ENCODE results near the gene MEG3.
"Not testable (repeated sequence)": the region's sequence is repeated elsewhere in the genome, so short reads cannot be mapped to it uniquely, and the experiment has no call there.

Gene MEG3

DNA sequence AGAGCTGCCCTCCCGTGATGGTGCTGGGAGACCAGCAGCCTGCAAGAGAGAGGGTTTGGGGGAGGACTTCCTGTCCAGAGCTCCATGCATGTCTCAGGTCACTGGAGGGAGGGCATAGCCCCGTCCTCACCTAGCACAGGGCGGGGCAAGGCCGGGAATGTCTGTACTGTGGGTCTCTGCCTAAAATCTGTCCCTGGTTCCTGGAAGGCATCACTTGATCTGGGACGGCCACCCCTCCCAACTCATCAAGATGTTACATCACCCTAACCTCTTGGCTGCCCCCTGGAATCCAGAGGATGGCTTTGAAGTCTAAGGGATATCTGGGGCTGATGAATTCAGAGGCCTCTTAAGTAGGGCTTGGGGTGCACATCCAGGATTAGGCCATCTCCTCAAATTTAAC lies 37.0 kb upstream of the MEG3 start:
- DNase-seq (ENCODE audit: low read depth) = no peak

DNA sequence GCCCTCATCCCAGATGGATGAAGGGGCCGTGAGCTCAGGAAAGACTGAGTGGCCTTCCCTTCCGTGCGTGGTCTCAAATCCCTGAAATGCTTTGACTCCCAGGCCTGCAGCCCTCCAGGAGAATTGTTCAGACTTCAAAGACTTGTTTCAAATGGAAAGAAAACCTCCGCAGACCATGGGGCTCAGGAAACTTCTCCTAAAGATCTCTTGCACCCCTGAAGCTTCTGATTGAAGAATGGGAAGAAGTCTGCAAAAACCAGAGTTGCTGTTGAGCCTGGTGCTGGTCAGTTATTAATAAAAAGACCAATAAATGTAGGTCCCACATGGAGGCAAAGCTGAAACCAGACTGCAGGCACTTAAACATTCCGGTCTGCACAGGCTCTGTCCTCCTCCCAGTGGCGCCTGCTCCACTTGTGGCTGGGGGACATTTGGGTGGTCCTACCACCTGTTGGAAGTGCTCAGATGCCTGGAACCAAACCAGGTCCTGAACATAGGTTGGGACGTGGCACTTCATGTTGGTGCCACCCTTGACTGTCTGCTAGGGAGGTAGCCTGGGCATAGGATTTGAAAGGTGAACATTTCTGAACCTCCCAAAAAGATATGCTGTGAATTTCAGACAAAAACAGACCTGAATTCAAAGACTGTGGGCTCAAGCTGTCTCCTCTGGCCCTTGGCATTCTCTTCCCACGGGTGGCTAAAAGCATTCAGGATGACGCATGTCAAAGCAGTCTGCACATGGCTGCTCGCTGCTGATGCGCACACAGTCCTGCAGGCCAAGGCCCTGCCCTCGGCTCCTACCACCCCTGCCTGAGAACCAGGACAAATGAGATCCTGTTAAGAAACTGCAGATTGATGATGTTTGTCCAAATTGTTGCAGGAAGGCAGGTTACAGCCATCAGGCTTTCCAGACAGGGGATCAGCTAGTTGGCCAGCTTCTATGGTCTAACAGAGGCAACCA lies 36.2 kb upstream of the MEG3 start:
- no peak for DNase-seq (ENCODE audit: low read depth)

DNA sequence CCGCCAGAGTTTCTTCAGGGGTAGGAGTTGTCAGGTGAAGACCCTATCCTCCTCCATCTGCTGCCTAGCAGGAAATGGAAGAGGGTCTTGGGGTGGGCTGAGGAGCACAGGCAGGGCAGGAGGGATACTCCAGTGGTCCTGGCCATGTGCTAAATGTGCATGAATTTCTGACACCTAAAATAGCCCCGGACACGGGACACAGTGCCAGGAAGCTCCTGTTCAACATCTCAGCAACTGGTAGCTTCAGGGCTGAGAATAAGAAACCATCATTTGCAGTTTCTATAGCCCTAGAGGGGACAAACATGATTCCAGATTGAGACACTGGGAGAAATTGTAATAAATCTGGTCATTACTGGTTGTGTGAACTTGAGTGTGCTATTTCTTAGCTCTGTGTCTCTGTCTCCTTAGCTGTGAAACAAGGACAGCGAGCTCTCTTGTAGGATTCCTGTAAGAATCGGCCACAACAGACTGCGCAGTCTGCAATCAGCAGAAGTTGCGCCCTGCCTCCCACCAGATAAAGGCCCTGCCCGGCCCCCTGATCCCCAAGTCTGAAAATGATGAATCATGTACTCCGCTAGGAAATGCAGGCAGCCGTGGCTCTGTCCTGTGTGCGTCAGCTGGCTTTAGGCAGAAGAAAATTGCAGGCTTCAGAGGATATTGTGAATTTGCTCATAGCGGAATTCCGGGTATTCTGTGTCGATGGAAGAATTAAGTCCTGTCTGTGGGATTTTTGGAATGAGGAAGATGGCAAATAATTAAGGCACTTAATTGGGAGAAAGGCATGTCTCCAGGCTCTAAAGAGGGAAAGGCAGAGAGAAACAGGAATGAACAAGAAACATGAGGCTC lies 35.2 kb upstream of the MEG3 start:
- DNase-seq (ENCODE audit: low read depth) = no peak

DNA sequence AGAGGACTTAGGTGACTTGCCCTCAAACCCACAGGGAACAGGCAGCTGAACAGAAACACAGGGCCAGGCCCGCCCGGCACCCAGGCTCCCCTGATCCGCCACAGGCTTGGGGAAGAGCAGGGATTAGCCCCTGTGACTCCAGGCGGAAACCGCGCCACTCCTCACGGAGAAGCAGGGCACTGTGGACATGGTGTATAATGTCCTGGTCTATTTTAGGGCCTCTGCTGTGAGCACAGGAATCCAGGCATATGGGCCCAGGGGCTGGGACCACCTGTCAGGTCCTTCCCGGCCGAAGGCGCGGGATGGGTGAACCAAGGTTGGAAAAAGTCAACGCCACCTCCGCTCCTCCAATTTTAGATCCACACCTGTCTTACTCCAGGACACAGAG lies 34.6 kb upstream of the MEG3 start:
- DNase-seq (ENCODE audit: low read depth) = no peak

DNA sequence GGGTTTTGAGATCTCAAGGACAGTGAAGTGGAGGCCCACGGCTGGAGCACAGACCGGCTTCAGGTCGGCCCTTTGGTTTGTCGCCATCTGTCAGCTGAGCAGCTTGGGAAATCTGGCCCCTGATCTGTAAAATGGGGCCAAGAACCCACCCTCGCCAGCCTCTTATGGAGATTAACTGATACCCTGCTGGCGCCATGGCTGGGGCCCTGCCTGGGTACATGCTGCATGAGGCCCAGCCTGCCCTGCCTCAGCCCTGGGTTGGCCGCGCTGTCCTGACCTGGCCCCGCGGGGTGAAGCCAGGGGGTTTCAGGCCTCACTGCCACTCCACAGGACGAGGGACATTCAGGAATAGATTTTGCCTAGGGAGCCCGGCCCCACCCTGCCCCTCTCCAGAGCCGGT lies 33.9 kb upstream of the MEG3 start:
- no peak for DNase-seq (ENCODE audit: low read depth)

DNA sequence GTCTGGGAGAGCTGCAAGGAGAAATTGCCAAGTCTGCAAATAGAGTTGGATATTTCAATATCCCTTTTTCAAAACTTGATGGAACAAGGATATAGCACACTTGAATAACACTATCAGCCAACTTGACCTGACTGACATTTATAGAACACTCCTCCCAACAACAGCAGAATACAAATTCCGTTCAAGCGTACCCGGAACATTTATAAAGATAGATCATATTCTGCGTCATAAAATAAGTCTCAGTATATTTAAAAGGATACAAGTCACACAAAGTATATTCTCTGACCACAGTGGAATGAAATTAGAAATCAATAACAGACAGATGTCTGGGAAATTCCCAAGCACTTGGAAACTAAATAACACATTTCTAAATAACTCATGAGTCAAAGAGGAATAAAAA lies 29.0 kb upstream of the MEG3 start:
- no peak for DNase-seq (ENCODE audit: low read depth)

DNA sequence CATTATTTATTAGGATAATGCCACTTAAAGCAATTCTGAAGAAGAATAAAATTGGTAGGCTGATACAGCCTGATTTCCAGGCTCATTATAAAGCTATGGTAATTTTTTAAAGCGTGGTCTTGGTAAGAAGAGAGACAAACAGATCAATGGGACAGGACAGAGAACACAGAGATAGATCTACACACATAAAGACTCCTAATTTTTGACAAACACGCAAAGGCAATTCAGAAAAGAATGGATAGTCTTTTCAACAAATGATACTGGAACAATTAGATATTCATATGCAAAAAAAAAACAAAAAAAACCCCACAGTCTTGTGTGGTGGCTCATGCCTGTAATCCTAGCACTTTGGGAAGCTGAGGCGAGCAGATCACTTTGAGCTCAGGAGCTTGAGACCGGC lies 25.9 kb upstream of the MEG3 start:
- DNase-seq (ENCODE audit: low read depth) = no peak

DNA sequence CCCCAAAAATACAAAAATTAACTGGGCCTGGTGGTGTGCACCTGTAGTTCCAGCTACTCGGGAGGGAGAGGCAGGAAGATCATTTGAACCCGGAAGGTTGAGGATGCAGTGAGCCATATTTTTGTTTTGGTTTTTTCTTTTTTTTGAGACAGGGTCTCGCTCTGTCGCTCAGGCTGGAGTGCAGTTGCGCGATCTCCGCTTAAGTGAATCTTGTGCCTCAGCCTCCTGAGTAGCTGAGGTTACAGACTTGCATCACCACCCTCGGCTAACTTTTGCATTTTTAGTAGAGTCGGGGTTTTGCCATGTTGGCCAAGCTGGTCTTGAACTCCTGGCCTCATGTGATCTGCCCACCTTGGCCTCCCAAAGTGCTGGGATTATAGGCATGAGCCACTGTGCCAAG lies 24.5 kb upstream of the MEG3 start:
- not testable (repeated sequence) for DNase-seq (ENCODE audit: low read depth)

DNA sequence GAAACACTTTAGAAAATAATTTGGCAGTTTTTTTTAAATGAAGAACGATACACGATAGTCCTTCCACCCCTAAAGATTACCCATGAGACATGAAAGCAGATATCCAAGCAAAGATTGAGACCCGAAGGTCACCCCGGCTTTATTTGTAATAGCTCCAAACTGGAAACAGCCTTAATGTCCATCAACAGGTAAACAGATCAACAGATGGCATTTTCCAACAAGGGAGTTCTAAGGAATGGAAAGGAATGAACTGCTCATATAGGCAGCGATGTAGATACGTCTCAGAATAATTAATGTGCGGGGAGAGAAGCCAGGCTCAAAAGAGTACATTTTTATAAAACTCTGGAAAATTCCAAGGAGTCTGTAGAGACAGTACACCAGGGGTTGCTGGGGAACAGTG lies 23.7 kb upstream of the MEG3 start:
- no peak for DNase-seq (ENCODE audit: low read depth)

DNA sequence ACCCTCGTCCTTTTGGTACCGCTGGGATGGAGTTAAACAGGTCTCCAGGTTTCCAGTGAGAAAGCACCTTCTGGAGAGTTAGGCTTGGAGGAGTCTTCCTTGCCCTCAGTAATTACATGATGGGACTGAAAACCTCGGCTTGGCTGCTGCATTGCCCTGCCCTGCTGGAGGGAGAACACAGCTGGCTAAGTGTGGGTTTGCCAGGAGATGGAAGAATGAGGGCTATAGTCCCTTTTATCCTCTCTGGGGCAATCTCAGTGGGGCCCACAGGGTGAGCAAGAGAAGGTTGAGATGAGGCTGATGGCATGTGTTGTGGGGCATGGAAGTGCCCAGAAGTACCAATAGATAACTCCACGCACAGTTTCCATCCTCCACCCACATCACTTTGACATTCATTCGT lies 23.2 kb upstream of the MEG3 start:
- DNase-seq (ENCODE audit: low read depth) = no peak

DNA sequence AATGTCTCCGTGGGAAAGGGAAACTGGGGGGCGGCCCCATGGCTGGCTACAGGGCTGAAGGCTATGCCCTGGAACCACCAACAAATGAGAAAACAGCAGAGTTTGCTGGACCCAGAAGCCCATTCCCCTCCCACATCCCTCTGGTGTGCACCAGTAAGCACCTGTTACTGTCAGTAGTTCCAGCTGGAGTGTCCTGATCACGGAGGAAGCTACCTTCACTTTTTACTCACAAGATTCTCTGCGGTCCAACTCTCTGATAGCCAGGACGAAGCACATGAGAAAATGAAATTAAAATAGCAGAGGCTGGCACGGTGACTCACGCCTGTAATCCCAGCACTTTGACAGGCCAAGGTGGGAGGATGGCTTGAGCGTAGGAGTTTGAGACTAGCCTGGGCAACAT lies 22.7 kb upstream of the MEG3 start:
- no peak for DNase-seq (ENCODE audit: low read depth)

DNA sequence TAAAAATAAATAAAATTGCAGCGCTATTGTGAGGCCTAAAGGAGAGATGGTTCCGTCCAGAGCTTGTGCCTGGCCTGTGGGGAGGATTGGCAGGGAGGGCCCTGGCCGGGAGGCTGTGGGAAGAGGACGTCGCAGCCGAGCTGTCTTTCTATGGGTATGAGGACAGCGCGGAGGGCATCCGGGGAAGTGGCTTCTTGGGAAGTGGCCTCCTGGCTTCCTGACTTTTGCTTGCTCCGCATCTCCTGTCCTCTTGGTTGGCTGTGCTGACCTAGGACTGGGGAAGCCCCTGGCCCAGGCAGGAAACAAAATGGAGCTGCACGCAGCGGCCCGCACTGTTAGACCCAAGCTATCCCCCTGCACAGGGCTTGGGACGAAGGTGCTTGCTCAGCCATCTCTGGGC lies 22.2 kb upstream of the MEG3 start:
- no peak for DNase-seq (ENCODE audit: low read depth)

DNA sequence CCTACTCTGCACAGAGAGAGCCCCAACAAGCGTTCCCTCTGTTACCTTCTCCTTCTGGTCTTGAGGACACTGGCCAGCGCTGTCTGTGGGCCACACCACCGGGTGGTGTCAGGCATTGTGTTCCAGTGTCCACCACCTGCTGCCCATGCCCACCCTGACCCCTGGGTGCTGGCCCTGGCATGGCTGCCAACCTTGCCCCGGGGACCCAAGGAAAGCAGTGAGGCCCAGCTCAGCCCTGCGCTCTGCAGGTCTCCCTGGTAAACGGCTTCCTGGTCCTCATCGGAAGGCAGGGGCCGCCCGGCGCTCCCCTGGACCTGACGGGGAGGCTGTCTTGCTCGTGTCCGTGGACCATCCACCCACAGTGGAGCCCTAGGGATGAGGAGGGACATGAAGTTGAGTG lies 21.8 kb upstream of the MEG3 start:
- no peak for DNase-seq (ENCODE audit: low read depth)

DNA sequence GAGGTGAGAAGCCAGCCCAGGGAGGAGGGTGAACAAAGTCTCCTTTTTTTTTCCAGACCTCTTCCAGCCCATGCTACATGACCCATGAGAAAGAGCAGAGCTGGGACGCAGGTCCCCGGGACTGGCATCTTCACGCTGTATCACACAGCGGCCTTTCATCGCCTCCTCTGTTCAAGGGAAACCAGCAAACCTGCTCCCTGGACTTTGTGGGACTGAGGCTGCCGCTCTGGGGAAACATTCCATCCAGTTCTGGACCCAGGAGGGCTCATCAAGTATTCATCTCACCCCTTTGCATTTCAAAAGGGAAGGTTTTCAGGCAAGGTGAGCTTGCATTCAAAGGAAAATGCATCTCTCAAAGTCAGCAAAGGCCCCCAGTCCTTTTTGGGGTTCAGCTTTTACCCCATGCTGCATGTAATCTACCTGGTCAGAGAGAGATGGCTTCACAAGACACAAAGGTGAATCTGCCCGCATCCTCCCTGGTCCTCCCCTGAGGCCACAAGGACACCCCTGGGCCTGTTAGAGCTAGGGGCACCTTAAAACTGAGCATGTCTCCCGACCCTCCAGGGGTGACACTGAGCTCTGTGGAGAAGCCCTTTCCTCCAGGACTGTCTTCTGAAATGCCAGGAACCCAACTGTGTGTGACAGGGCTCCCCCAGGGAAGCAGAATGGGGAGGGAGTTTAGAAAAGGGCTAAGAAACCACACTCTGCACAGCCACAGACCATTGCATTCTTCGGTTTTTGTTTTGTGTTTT lies 21.2 kb upstream of the MEG3 start:
- DNase-seq (ENCODE audit: low read depth) = no peak

DNA sequence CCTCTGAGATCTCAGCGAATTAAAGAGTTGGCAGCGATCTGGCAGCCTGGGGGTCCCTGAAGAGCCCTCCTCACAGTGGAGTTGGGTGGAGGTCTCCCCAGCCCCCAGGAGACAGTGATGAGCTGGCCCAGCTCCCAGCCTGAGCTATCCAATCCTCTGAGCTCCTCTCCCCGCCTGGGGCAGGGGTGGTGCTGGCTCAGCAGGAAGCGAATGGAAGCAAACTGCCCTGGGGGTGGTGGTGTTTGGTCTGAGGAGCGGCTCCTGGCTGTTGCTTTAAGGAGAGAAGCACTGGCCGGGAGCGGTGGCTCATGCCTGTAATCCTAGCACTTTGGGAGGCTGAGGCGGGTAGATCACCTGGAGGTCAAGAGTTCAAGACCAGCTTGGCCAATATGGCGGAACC lies 19.5 kb upstream of the MEG3 start:
- no peak for DNase-seq (ENCODE audit: low read depth)

DNA sequence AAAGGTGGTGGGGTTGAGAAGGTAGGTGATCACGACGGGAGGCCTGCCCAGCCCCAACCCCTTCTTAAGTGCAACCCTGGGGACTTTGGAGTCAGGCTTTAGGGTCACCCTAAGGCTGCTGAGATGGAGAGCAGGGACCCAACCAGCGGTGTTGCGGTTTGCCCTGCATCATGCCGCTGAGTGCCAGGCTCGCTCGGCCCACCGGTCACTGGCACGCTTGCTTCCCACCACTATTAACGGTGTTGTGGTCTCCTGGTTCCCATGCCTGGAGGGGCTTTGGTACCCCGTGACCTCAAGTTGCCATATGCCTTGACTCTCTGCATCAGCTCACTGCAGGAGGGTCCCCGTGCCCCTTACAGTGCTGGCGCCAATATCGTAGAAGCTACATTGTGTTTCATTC lies 18.4 kb upstream of the MEG3 start:
- DNase-seq (ENCODE audit: low read depth) = no peak

DNA sequence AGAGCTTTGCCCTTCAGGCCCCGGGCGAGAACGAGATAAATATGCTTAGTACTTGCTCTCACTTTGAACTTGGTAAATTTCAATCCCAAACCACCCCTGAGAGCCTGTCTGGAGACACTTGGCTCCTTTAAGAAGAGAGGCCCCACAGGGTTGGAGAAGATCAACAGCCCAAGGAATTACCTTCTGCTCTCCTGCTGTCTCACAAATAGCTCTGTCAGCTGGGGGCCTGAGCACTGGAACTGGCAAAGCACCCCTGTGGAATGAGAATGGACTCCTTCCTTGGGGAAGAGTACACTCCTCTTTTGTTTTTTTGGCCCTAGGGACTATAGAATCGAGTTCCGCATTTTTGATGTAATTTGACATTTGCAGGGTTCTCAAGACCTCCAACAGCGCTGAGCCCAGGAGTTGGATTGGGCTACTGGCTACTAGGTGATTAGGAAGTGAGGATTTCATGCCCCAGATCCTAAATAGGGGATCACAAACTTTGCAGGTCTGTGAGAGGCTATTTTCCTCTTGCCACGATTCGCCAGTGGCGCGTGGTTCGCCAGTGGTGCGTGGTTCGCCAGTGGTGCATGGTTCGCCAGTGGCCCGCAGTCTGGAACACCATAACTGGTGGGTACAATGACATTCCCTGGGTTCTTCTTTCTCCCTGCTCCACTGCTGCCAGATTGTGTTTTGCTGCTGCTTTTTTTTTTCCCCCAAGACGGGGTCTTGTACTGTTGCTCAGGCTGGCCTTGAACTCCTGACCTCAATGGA lies 17.8 kb upstream of the MEG3 start:
- no peak for DNase-seq (ENCODE audit: low read depth)

DNA sequence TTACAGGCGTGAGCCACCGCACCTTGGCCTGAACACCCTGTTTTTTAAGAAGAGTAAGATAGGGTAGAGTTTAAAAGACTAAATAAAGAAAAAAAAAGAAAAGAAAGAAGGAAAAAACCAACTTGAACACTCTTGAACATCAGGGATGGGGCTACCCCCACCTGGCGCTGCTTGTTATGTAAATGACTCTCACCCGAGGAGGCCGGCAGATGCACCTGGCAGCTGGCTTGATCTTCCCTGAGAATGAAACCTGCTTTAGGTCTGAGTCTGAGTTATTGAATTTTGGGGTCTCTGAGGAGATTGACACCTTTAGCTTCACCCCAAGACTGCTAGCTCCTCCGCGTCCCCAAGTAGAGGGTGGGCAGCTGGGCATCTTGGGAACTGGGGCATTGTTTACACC lies 15.5 kb upstream of the MEG3 start:
- DNase-seq (ENCODE audit: low read depth) = no peak

DNA sequence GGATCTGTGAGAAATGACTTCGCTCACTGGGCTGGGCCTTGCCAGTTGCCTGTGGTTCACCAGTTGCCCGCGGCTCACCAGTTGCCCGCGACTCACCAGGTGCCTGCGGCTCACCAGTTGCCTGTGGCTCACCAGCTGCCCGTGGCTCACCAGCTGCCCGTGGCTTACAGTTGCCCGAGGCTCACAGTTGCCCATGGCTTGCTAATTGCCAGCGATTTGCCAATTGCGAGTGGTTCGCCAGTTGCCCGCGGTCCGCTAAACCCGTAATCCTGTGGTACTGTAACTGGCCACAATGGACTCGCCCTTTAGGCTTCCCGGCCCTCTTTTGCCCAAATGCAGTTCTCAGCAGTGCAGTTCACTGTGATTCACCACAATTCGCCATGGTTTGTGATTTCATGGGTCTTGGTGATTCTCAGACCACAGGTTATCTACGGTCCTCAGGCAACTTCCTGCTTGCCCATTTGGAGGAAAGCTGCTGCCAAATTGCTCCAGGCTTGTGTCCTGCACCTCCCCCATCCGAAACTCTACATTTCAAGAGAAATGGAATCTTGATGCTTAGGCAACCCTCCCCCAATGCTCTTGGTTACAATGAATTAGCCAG lies 15.0 kb upstream of the MEG3 start:
- DNase-seq (ENCODE audit: low read depth) = no peak

DNA sequence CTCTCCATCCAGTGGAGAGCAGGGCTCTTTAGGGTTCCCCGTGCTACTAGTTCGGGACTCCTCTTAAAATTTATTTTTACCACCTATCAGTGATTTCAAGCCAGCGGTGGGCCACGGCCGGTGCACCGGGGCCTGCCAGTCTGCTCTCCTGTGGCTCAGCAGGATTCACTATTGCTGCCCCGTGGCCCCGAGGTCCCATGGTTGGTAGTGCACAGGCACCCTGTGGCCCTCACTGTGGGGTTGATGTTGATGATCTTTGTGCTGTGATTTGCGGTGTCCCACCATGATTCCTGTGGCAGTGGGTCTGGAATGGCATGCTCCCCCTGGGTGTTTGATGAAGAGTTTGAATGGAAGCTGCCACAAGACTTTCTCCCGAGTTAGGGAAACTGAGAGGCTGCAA lies 12.6 kb upstream of the MEG3 start:
- DNase-seq (ENCODE audit: low read depth) = no peak
